NCI-H524 (cell line): ENCODE data around the gene FAM228B.
A peak's percentile ranks its signal among the peaks of the same experiment; 100 is the strongest.
"Not testable (repeated sequence)": the region's sequence is repeated elsewhere in the genome, so short reads cannot be mapped to it uniquely, and the experiment has no call there.

ENCODE experiments used
- DNase-seq, 2 experiments: peaks; one replicate each; lab custom pipeline; 2025; lab: John Stamatoyannopoulos, UW

Gene FAM228B

GRCh38 chr2:24159708-24160107, 36.4 kb downstream of the FAM228B start:
- no peak for DNase-seq

- no peak for DNase-seq
These were observed 37.5 kb downstream of the FAM228B start for GRCh38 chr2:24160761-24161160.

- no peak for DNase-seq
These were observed 39.2 kb downstream of the FAM228B start for GRCh38 chr2:24162494-24162893.

GRCh38 chr2:24163186-24163585, 39.9 kb downstream of the FAM228B start:
- DNase-seq: no peak

GRCh38 chr2:24163601-24164000, 40.3 kb downstream of the FAM228B start:
- DNase-seq: no peak

GRCh38 chr2:24164416-24164973, 41.2 kb downstream of the FAM228B start:
- DNase-seq: peak in 1 of 2 experiments; percentile 11

- no peak for DNase-seq
These were observed 45.8 kb downstream of the FAM228B start for GRCh38 chr2:24169023-24169422.

GRCh38 chr2:24174851-24175277, 51.6 kb downstream of the FAM228B start, which contains the start of gene FAM228A:
Gene FAM228A (plus strand): TSS chr2:24175053. CDS start chr2:24175481, 428 bp downstream.
- no peak for DNase-seq

GRCh38 chr2:24175631-24176187, 52.4 kb downstream of the FAM228B start:
- DNase-seq: no peak

GRCh38 chr2:24176326-24176725, 53.1 kb downstream of the FAM228B start:
- no peak for DNase-seq

GRCh38 chr2:24179683-24180082, 56.4 kb downstream of the FAM228B start:
- DNase-seq: no peak

GRCh38 chr2:24181849-24182248, 58.6 kb downstream of the FAM228B start:
- peak; percentile 22 to 76 for DNase-seq

- DNase-seq: no peak
These were observed 59.2 kb downstream of the FAM228B start for GRCh38 chr2:24182507-24182906.

GRCh38 chr2:24183366-24184069, 60.2 kb downstream of the FAM228B start:
- no peak for DNase-seq

- no peak for DNase-seq
These were observed 66.3 kb downstream of the FAM228B start for GRCh38 chr2:24189551-24189950.

- DNase-seq: no peak
These were observed 67.2 kb downstream of the FAM228B start for GRCh38 chr2:24190503-24190902.

- no peak for DNase-seq
These were observed 67.9 kb downstream of the FAM228B start for GRCh38 chr2:24191156-24191555.

GRCh38 chr2:24191848-24192247, 68.6 kb downstream of the FAM228B start:
- no peak for DNase-seq

- not testable (repeated sequence) for DNase-seq
These were observed 73.9 kb downstream of the FAM228B start for GRCh38 chr2:24197213-24197612.

GRCh38 chr2:24199968-24200590, 76.8 kb downstream of the FAM228B start:
- no peak for DNase-seq

GRCh38 chr2:24200799-24201198, 77.5 kb downstream of the FAM228B start:
- DNase-seq: no peak

GRCh38 chr2:24203029-24203786, 79.9 kb downstream of the FAM228B start:
- no peak for DNase-seq
